ENCODE results near the gene ARF1.

- TF ChIP-seq POLR2A (IDR thresholded peaks at IDR 0.05; ENCODE audit: low read depth, low read length) = no peak
- no peak for TF ChIP-seq NFIC (IDR thresholded peaks at IDR 0.05; ENCODE audit: low read depth, low read length)
- TF ChIP-seq USF1 (IDR thresholded peaks at IDR 0.05; ENCODE audit: borderline replicate concordance, extremely low read length, insufficient read depth, low read depth, low read length) = no peak
- TF ChIP-seq SMAD1 (IDR thresholded peaks at IDR 0.05; ENCODE audit: low read depth, partially characterized antibody) = no peak
- no peak for TF ChIP-seq USF2 (IDR thresholded peaks at IDR 0.05; ENCODE audit: borderline replicate concordance, low read depth, low read length)
- no peak for TF ChIP-seq SRF (IDR thresholded peaks at IDR 0.05; ENCODE audit: low read depth in 2 of 2, low read length in 2 of 2)
- no peak for TF ChIP-seq HDGF (IDR thresholded peaks at IDR 0.05)
- TF ChIP-seq RFX5 (IDR thresholded peaks at IDR 0.05; ENCODE audit: low read depth, low read length) = no peak
- no peak for TF ChIP-seq ESRRA (IDR thresholded peaks at IDR 0.05; ENCODE audit: low read length)
- TF ChIP-seq CHD4 (IDR thresholded peaks at IDR 0.05) = no peak
- TF ChIP-seq FOXM1 (IDR thresholded peaks at IDR 0.05; ENCODE audit: low read depth, low read length) = no peak
Measured at GRCh38 chr1:228147768-228148167, 65.3 kb downstream of the ARF1 start.

Data from GM12878 (cell line).